MM.1S (cell line): ENCODE results near the gene INPP4B.

ENCODE experiments used
- DNase-seq: peaks from one replicate; pipeline ENCODE4 v3.0.0-alpha.2; 2015
- H2AFZ ChIP-seq: fragments of 300-600 bp; sonication (generic); 2 replicates; pipeline ENCODE4 v1.6.0; 2016; ENCODE audit warnings: antibody characterized with exemption, low read length
- H3F3A ChIP-seq: fragments of 300-600 bp; sonication (generic); 2 replicates; pipeline ENCODE4 v1.6.1; 2016; ENCODE audit warnings: mild to moderate bottlenecking, antibody characterized with exemption, low read length, moderate library complexity, mixed read lengths; ENCODE audit not compliant: insufficient read depth
- H3K27ac ChIP-seq: fragments of 300-600 bp; sonication (generic); 2 replicates; pipeline ENCODE4 v1.5.1; 2016; ENCODE audit warnings: mild to moderate bottlenecking, low read length
- H3K27me3 ChIP-seq: fragments of 300-600 bp; sonication (generic); replicated peaks from 2 replicates; pipeline ENCODE4 v1.6.0; 2016; ENCODE audit warnings: low read length; ENCODE audit not compliant: insufficient read depth
- H3K36me3 ChIP-seq: fragments of 300-600 bp; sonication (generic); replicated peaks from 2 replicates; pipeline ENCODE4 v1.6.1; 2016; ENCODE audit warnings: mild to moderate bottlenecking, low read length, mixed read lengths; ENCODE audit not compliant: insufficient read depth
- H3K4me1 ChIP-seq: fragments of 300-600 bp; sonication (generic); 2 replicates; pipeline ENCODE4 v1.6.1; 2016; ENCODE audit warnings: low read length, mixed read lengths
- H3K4me2 ChIP-seq: fragments of 300-600 bp; sonication (generic); 2 replicates; pipeline ENCODE4 v1.6.0; 2016; ENCODE audit warnings: low read depth, low read length
- H3K4me3 ChIP-seq: fragments of 300-600 bp; sonication (generic); 2 replicates; pipeline ENCODE4 v1.5.1; 2016; ENCODE audit warnings: low read length, mixed read lengths
- H3K79me2 ChIP-seq: fragments of 300-600 bp; sonication (generic); 2 replicates; pipeline ENCODE4 v1.6.1; 2016; ENCODE audit warnings: mixed run types, low read length, mixed read lengths
- H3K9ac ChIP-seq: fragments of 300-600 bp; sonication (generic); 2 replicates; pipeline ENCODE4 v1.6.1; 2016; ENCODE audit warnings: low read length, mixed read lengths
- H3K9me2 ChIP-seq: fragments of 300-600 bp; sonication (generic); replicated peaks from 2 replicates; pipeline ENCODE4 v1.6.1; 2016; ENCODE audit warnings: mild to moderate bottlenecking, low read length, mixed read lengths; ENCODE audit not compliant: insufficient read depth
- H3K9me3 ChIP-seq: fragments of 300-600 bp; sonication (generic); replicated peaks from 2 replicates; pipeline ENCODE4 v1.6.1; 2016; ENCODE audit warnings: mild to moderate bottlenecking, low read length, mixed read lengths; ENCODE audit not compliant: insufficient read depth
- H4K20me1 ChIP-seq: fragments of 300-600 bp; sonication (generic); 2 replicates; pipeline ENCODE4 v1.6.1; 2016; ENCODE audit warnings: mild to moderate bottlenecking, low read length, moderate library complexity, mixed read lengths; ENCODE audit not compliant: insufficient read depth
- CTCF ChIP-seq: fragments of 300-600 bp; sonication (generic); IDR thresholded peaks from 2 replicates; pipeline ENCODE4 v1.5.1; 2016; ENCODE audit warnings: antibody characterized with exemption, low read length, mixed read lengths
- EZH2 ChIP-seq: fragments of 300-600 bp; sonication (generic); optimal IDR thresholded peaks from 2 replicates; pipeline ENCODE3; 2017; ENCODE audit warnings: low read depth, mild to moderate bottlenecking, antibody characterized with exemption, low read length, mixed read lengths
- EZH2phosphoT487 ChIP-seq: fragments of 300-600 bp; sonication (generic); IDR thresholded peaks from 2 replicates; pipeline ENCODE4 v1.6.1; 2018; ENCODE audit warnings: antibody characterized with exemption, low read length

The INPP4B gene

GRCh38 chr4:142551517-142552305 lies 294.4 kb downstream of the INPP4B start:
- TF ChIP-seq EZH2: no peak
- no peak for TF ChIP-seq EZH2phosphoT487
- TF ChIP-seq CTCF: no peak
- Histone ChIP-seq H3K9me3 (no peaks in the 10 kb centered on the region), H3K9me2 (no peaks in the 10 kb centered on the region), H3K79me2 (no peaks in the 10 kb centered on the region), H3K27me3 (no peaks in the 10 kb centered on the region), H3K4me3 (no peak overlapping the region), H3K36me3 (no peaks in the 10 kb centered on the region), H3K4me2 (no peak overlapping the region), H3K9ac (no peak overlapping the region), H3K27ac (no peak overlapping the region), H4K20me1 (no peaks in the 10 kb centered on the region), H3K4me1 (no peaks in the 10 kb centered on the region), H3F3A (no peaks in the 10 kb centered on the region), H2AFZ (no peak overlapping the region)
- no peak for DNase-seq

GRCh38 chr4:142550965-142551364 lies 295.1 kb downstream of the INPP4B start:
- H3K79me2 ChIP-seq: no peaks in the 10 kb centered on the region
- H3K36me3 ChIP-seq: no peaks in the 10 kb centered on the region
- no peak overlapping the region for H3K4me3 ChIP-seq
- H3K9me3 ChIP-seq: no peaks in the 10 kb centered on the region
- no peak overlapping the region for H3K9ac ChIP-seq
- TF ChIP-seq EZH2phosphoT487 (no peak), CTCF (no peak), EZH2 (no peak)
- no peaks in the 10 kb centered on the region for H3K27me3 ChIP-seq
- no peaks in the 10 kb centered on the region for H3F3A ChIP-seq
- H3K9me2 ChIP-seq: no peaks in the 10 kb centered on the region
- H2AFZ ChIP-seq: no peak overlapping the region
- DNase-seq: no peak
- H3K4me2 ChIP-seq: no peak overlapping the region
- no peaks in the 10 kb centered on the region for H3K4me1 ChIP-seq
- no peaks in the 10 kb centered on the region for H4K20me1 ChIP-seq
- no peak overlapping the region for H3K27ac ChIP-seq

GRCh38 chr4:142549726-142550463 lies 296.2 kb downstream of the INPP4B start:
- no peaks in the 10 kb centered on the region for H3K36me3 ChIP-seq
- no peak overlapping the region for H2AFZ ChIP-seq
- no peaks in the 10 kb centered on the region for H3K9me3 ChIP-seq
- no peaks in the 10 kb centered on the region for H3K9me2 ChIP-seq
- H3K9ac ChIP-seq: no peak overlapping the region
- H3K4me3 ChIP-seq: no peak overlapping the region
- no peaks in the 10 kb centered on the region for H4K20me1 ChIP-seq
- TF ChIP-seq CTCF (no peak), EZH2phosphoT487 (no peak), EZH2 (no peak)
- H3K4me2 ChIP-seq: no peak overlapping the region
- no peak overlapping the region for H3K27ac ChIP-seq
- no peaks in the 10 kb centered on the region for H3K27me3 ChIP-seq
- no peaks in the 10 kb centered on the region for H3K4me1 ChIP-seq
- DNase-seq: no peak
- H3K79me2 ChIP-seq: no peaks in the 10 kb centered on the region
- H3F3A ChIP-seq: no peaks in the 10 kb centered on the region
